C1 segment of cervical spinal cord (tissue), 14 donors: Measurements from ENCODE around the gene CHST11.
"Not testable (repeated sequence)": the region's sequence is repeated elsewhere in the genome, so short reads cannot be mapped to it uniquely, and the experiment has no call there.

Experiments used
- DNase-seq, 14 donors: peaks; one replicate each; lab custom pipeline; 2025; lab: John Stamatoyannopoulos, UW

The CHST11 gene

GRCh38 chr12:104801427-104801826 lies 344.7 kb downstream of the CHST11 start:
- DNase-seq, result no peak

GRCh38 chr12:104802208-104802607 lies 345.5 kb downstream of the CHST11 start:
- DNase-seq, result no peak

- no peak for DNase-seq
These were observed 348.4 kb downstream of the CHST11 start for GRCh38 chr12:104805186-104805585.

GRCh38 chr12:104806194-104806593 lies 349.4 kb downstream of the CHST11 start:
- not testable (repeated sequence) for DNase-seq

GRCh38 chr12:104809251-104809650 lies 352.5 kb downstream of the CHST11 start:
- no peak for DNase-seq

GRCh38 chr12:104809706-104810385 lies 353.1 kb downstream of the CHST11 start:
- no peak for DNase-seq
